Measurements from ENCODE around the gene EEF1AKMT4. TPM values are rescaled to one million over a fixed set of nuclear protein-coding genes. Genes with fewer than 3 reads are reported as not detected.

Gene EEF1AKMT4
- total RNA-seq, 1 donor from 2014 or later = 3.1 TPM

DNA sequence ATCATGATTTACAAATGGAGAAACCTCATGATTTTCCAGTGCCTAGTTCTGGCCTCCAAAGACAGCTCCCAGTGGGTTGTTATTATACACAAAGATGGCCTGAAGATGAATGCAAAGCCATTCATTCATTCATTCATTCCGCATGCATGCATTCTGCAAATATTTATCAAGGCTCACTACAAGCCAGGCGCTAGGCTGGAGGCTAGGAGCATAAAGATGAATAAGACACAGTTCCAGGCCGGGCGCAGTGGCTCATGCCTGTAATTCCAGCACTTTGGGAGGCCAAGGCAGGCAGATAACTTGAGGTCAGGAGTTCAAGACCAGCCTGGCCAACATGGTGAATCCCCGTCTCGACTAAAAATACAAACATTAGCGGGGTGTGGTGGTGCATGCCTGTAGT, 47.1 kb downstream of the EEF1AKMT4 start:
- DNase-seq (ENCODE audit: extremely low read depth, low read depth, low spot score) = no peak

DNA sequence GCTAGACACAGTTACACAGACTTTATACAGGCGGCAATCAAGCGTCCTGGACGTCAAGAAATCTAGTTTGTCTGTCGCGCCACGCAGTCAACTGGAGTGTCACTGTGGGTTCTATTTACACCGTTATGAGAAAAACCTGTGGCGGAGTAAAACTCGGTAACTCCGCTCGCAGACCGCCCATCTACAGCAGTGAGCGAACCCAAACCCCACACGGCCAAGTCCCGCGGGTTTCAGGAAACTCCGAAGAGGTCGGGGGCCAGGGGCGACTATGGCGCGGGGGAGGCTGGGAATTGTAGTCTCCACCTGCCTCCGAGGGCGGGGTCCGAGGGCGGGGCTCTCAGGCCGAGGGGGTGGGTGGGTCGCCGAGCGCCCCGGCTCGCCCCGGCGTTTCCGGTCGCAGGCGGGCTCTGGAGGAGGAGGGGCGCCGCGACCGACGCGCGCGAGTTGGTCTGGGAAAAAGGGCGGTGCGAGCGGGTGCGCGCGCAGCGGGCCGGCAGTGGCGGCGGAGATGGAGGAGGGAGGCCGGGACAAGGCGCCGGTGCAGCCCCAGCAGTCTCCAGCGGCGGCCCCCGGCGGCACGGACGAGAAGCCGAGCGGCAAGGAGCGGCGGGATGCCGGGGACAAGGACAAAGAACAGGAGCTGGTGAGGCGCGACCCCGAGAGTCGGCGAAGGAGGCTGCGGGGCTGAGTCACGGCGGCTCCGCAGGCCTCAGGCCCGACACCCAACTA, 49.5 kb downstream of the EEF1AKMT4 start, which contains the start of gene PSMD2:
TSS of gene PSMD2 (plus strand) at position 483 of the 729 bp plus-strand sequence. CDS start at position 509, 26 bp downstream.
- no peak for DNase-seq (ENCODE audit: extremely low read depth, low read depth, low spot score)

GRCh38 chr3:184299488-184300377, 50.3 kb downstream of the EEF1AKMT4 start:
- no peak for DNase-seq (ENCODE audit: extremely low read depth, low read depth, low spot score)

GRCh38 chr3:184300378-184300720, 50.9 kb downstream of the EEF1AKMT4 start:
- DNase-seq (ENCODE audit: extremely low read depth, low read depth, low spot score) = no peak

DNA sequence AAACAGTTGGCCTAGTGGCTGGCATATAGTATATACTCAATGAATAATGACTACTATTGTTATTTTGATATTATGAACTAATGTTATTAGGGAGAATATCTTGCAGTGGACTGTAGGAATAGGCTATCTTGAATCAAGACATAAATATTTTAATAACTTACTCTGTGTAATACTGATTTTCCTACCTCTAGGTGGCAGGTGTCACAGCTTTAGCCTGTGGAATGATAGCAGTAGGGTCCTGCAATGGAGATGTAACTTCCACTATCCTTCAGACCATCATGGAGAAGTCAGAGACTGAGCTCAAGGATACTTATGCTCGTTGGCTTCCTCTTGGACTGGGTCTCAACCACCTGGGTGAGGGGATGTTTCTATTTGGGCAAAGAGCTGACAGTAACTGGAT, 56.1 kb downstream of the EEF1AKMT4 start:
- no peak for DNase-seq (ENCODE audit: extremely low read depth, low read depth, low spot score)

- DNase-seq (ENCODE audit: extremely low read depth, low read depth, low spot score) = no peak
Observed at GRCh38 chr3:184306341-184306972, 57.0 kb downstream of the EEF1AKMT4 start.

- DNase-seq (ENCODE audit: extremely low read depth, low read depth, low spot score) = no peak
Observed at GRCh38 chr3:184307915-184308314, 58.4 kb downstream of the EEF1AKMT4 start.

Other genes starting within 250 kb of the EEF1AKMT4 start
- gene ABCC5, start 231.8 kb upstream of the EEF1AKMT4 start, total RNA-seq = 6.3 and 12.2 TPM in 2 replicates
- gene HTR3D, start 217.9 kb upstream of the EEF1AKMT4 start, total RNA-seq = not detected in 2 replicates
- not detected in 2 replicates for gene HTR3C, start 196.6 kb upstream of the EEF1AKMT4 start, total RNA-seq
- gene HTR3E, start 152.6 kb upstream of the EEF1AKMT4 start, total RNA-seq = not detected in 2 replicates
- 21.1 and 29.8 TPM in 2 replicates for gene EIF2B5, start 114.3 kb upstream of the EEF1AKMT4 start, total RNA-seq
- gene DVL3, start 94.3 kb upstream of the EEF1AKMT4 start, total RNA-seq = 42.3 and 47.1 TPM in 2 replicates
- gene AP2M1, start 74.8 kb upstream of the EEF1AKMT4 start, total RNA-seq = 404 and 435 TPM in 2 replicates
- gene ABCF3, start 63.5 kb upstream of the EEF1AKMT4 start, total RNA-seq = 41.5 and 65.8 TPM in 2 replicates
- 0.19 and 1.3 TPM in 2 replicates for gene VWA5B2, start 20.1 kb upstream of the EEF1AKMT4 start, total RNA-seq
- 68.3 and 72.4 TPM in 2 replicates for gene ALG3, start 710 bp upstream of the EEF1AKMT4 start, total RNA-seq
- 0.58 TPM in 1 of 2 replicates, not detected in the other for gene CAMK2N2, start 11.9 kb downstream of the EEF1AKMT4 start, total RNA-seq
- gene ECE2, start 26.4 kb downstream of the EEF1AKMT4 start, total RNA-seq = not detected in 2 replicates
- gene PSMD2, start 49.6 kb downstream of the EEF1AKMT4 start, total RNA-seq = 504 and 771 TPM in 2 replicates
- 424 and 473 TPM in 2 replicates for gene EIF4G1, start 64.9 kb downstream of the EEF1AKMT4 start, total RNA-seq
- gene FAM131A, start 87.9 kb downstream of the EEF1AKMT4 start, total RNA-seq = 30.9 and 36.8 TPM in 2 replicates
- gene CLCN2, start 111.9 kb downstream of the EEF1AKMT4 start, total RNA-seq = 3.3 and 3.6 TPM in 2 replicates
- 74.7 and 97.7 TPM in 2 replicates for gene POLR2H, start 112.0 kb downstream of the EEF1AKMT4 start, total RNA-seq
- gene THPO, start 128.5 kb downstream of the EEF1AKMT4 start, total RNA-seq = not detected in 2 replicates
- 0.78 and 1.9 TPM in 2 replicates for gene CHRD, start 130.4 kb downstream of the EEF1AKMT4 start, total RNA-seq